Activated naive CD8-positive, alpha-beta T cell (primary cell): ENCODE measurements around the gene KASH5.
A peak's percentile ranks its signal among the peaks of the same experiment; 100 is the strongest.

Source experiments
- H3K27ac Mint-ChIP-seq: one replicate; pipeline ENCODE4 v1.8.0; 2021; ENCODE audit warnings: mixed read lengths
- H3K27me3 Mint-ChIP-seq: one replicate; pipeline ENCODE4 v1.8.0; 2021; ENCODE audit warnings: mixed read lengths
- H3K36me3 Mint-ChIP-seq: one replicate; pipeline ENCODE4 v1.8.0; 2021; ENCODE audit warnings: mixed read lengths
- H3K4me1 Mint-ChIP-seq: one replicate; pipeline ENCODE4 v1.8.0; 2021; ENCODE audit warnings: low read depth, mixed read lengths
- H3K4me3 Mint-ChIP-seq: one replicate; pipeline ENCODE4 v1.8.0; 2021; ENCODE audit warnings: mild to moderate bottlenecking, mixed read lengths
- H3K9me3 Mint-ChIP-seq: one replicate; pipeline ENCODE4 v1.8.0; 2021; ENCODE audit warnings: low read depth, mixed read lengths

The KASH5 gene

DNA sequence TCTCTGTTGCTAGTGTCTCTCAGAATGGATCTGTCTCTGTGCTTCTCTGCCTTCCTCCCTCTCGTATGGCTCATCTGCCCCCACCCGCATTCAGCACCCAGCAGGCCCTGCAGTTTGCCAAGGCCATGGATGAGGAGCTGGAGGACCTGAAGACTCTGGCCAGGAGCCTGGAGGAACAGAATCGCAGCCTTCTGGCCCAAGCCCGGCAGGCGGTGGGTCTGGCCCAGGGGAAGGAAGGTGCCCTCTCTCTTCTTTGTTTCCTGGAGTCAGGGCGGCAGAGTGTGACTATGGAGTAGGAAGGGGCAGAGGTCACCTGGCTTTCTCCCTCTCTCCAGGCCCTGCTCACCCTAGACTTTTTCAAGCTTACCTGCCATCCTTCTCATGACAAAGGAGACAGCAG, 10.9 kb downstream of the KASH5 start:
- no peaks in the 10 kb centered on the region for H3K9me3 Mint-ChIP-seq
- no peak overlapping the region for H3K27ac Mint-ChIP-seq
- peak overlapping the region; percentile 4 for H3K4me3 Mint-ChIP-seq
- no peaks in the 10 kb centered on the region for H3K36me3 Mint-ChIP-seq
- H3K4me1 Mint-ChIP-seq = peaks cover 29% of the 10 kb centered on the region
- H3K27me3 Mint-ChIP-seq = no peaks in the 10 kb centered on the region

GRCh38 chr19:49400029-49400428, 12.0 kb downstream of the KASH5 start:
- H3K36me3 Mint-ChIP-seq = no peaks in the 10 kb centered on the region
- no peaks in the 10 kb centered on the region for H3K27me3 Mint-ChIP-seq
- peaks cover 32% of the 10 kb centered on the region for H3K4me1 Mint-ChIP-seq
- H3K27ac Mint-ChIP-seq = no peak overlapping the region
- H3K4me3 Mint-ChIP-seq = no peak overlapping the region
- no peaks in the 10 kb centered on the region for H3K9me3 Mint-ChIP-seq

DNA sequence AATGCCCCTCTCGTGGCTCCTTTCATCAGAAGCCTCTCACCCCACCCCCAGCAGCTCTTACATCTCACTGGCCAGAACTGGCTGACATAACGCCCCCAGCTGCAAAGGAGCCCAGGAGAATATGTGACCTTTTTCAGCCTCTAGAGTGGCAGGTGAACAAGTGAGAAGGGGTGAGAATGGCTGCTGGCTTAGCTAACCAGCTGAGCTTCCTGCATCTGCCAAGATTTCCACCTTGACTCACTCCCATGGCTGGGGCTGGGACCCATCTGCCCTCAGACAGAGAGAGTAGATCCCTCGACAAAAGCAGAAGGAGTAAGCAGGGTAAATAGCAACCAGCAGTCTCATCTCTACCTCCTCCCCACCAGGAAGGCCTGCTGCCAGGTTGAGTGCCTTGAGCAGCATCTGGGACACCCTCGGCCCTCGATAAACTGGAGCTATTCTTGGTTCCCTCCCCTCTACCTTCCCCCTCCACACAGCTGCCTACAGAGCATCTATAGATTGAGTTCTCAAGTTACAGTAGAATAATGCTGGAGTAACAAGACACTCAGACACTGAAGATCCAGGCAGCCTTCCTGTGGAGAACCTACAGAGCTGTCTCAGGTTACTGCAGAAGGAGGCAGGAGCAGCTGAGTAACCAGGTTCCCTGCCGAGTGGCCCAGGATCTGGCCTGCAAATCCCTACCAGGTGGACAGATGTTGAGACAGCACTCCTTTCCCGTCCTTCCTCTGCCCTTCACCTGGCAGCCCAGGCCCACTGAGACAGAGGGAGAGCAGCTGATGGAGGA, 15.5 kb downstream of the KASH5 start:
- Mint-ChIP-seq H3K4me1 (peaks cover 34% of the 10 kb centered on the region), H3K4me3 (no peak overlapping the region), H3K27ac (no peak overlapping the region), H3K27me3 (no peaks in the 10 kb centered on the region), H3K36me3 (no peaks in the 10 kb centered on the region), H3K9me3 (no peaks in the 10 kb centered on the region)

DNA sequence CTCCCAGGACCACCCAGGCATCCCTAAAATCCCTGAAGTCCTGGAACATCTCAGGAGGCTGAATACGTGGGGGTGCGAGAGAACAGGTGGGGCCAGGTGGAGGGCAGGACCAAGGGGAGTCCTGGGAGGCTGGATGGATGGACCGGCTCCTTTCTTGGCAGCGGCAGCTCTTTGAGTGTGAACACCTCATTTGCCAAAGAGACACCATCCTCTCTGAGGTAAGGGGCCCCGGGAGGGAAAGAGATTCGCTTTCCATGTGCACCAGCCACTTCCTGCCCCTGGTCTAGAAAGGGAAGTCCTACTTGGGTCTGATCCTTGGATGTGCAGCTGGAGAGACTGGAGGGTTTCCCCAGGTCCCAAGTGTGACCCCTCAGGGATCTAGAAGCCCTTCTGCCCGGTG, 19.0 kb downstream of the KASH5 start:
- Mint-ChIP-seq H3K36me3 (no peaks in the 10 kb centered on the region), H3K27ac (no peak overlapping the region), H3K27me3 (no peaks in the 10 kb centered on the region), H3K4me3 (no peak overlapping the region), H3K4me1 (peaks cover 56% of the 10 kb centered on the region), H3K9me3 (no peaks in the 10 kb centered on the region)

GRCh38 chr19:49407482-49408015, 19.5 kb downstream of the KASH5 start:
- no peak overlapping the region for H3K27ac Mint-ChIP-seq
- H3K4me1 Mint-ChIP-seq = peaks cover 60% of the 10 kb centered on the region

DNA sequence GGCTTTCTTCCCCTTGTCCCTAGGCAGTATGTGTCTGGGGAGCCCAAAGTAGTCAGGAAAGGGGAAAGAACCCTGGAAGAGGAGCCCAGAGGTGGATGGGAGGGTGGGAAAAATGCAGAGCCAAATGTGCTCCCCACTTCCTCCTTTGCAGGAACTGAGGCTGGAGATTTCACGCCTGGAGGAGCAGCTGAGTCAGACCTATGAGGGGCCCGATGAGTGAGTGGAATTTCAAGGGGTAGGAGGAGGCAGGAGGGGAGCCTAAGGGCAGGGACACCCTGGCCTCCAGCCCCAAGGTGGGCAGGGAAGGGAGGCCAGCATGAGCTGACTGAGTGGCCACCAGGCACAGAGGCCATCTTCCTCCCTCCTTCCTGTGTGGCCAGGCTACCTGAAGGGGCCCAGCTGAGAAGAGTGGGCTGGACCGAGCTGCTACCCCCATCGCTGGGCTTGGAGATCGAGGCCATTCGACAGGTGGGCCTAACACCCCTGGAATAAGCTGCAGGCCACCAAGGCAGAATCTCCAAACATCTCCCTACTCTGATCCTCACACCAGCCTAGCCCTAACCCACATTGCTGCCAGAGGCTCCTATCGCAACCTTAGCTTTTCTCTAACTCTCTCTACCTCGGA, 20.9 kb downstream of the KASH5 start:
- Mint-ChIP-seq H3K4me3 (peak overlapping the region; percentile 51), H3K9me3 (no peaks in the 10 kb centered on the region), H3K27ac (peak overlapping the region; percentile 22), H3K27me3 (no peaks in the 10 kb centered on the region), H3K4me1 (peaks cover 54% of the 10 kb centered on the region), H3K36me3 (no peaks in the 10 kb centered on the region)

More at GRCh38 chr19:49407482-49408015, 19.5 kb downstream of the KASH5 start:
- Mint-ChIP-seq H3K27me3 (no peaks in the 10 kb centered on the region), H3K9me3 (no peaks in the 10 kb centered on the region), H3K4me3 (no peak overlapping the region), H3K36me3 (no peaks in the 10 kb centered on the region)

DNA sequence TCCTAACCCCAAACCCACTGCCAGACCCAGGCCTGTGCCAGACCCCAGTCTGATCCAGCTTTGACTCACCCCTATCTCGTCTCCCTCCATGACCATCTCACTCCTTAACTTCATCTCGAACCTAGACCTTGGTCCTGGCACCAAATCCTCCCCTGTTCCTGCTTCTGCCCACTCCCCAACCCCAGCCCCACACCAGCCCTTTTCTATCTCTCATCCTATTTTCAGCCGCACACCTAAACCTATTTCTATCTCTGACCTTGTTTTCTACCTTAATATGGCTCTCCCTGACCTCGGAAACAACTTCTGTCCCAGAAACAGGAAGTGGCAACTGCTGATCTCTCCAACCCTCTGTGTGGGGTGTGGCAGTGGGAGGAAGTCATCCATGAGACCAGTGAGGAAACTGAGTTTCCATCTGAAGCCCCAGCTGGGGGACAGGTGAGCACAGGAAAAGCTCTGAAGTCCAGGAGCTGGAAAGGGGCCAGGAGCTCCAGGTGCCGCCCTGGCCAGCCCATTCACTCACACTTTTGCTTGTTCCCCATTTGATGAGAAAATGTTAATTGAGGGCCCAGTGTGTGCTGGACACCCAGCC, 21.5 kb downstream of the KASH5 start:
- H3K4me1 Mint-ChIP-seq = peaks cover 54% of the 10 kb centered on the region
- peak overlapping the region; percentile 55 for H3K27ac Mint-ChIP-seq
- no peaks in the 10 kb centered on the region for H3K36me3 Mint-ChIP-seq
- H3K27me3 Mint-ChIP-seq = no peaks in the 10 kb centered on the region
- no peaks in the 10 kb centered on the region for H3K9me3 Mint-ChIP-seq
- peak overlapping the region; percentile 51 for H3K4me3 Mint-ChIP-seq

DNA sequence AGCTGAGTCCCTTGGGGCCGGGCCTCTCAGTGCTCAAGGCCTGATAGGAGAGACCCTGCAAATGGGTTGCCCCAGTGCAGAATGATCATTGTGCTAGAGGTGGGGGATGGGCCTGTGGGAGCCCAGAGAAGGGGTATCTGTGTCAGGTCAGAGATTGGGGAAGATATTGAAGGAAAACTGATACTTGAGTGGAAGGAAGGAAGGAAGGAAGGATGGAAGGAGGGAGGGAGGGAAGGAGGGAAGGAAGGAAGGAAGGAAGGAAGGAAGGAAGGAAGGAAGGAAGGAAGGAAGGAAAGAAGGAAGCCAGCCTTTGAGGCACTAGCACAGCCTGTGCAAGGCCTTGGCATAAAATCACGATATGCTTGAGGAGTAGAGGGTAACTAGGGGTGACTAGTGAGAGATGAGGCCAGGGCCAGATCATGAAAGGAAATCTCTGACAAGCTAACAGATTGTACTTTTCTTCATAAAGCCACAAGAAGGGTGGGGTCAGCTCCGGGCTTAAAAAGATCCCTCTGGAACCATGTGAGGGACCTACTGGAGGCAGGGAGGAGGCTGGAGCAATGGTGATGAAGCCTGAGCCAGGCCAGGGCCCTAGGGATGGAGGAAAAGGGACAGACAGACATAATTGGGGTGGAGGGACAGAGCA, 23.8 kb downstream of the KASH5 start:
- no peak overlapping the region for H3K4me3 Mint-ChIP-seq
- peaks cover 47% of the 10 kb centered on the region for H3K4me1 Mint-ChIP-seq
- H3K27ac Mint-ChIP-seq = no peak overlapping the region
- H3K9me3 Mint-ChIP-seq = no peaks in the 10 kb centered on the region
- H3K36me3 Mint-ChIP-seq = no peaks in the 10 kb centered on the region
- no peaks in the 10 kb centered on the region for H3K27me3 Mint-ChIP-seq

GRCh38 chr19:49413348-49413747, 25.3 kb downstream of the KASH5 start:
- Mint-ChIP-seq H3K36me3 (no peaks in the 10 kb centered on the region), H3K27ac (no peak overlapping the region), H3K27me3 (peaks cover 4% of the 10 kb centered on the region), H3K4me3 (no peak overlapping the region), H3K4me1 (peaks cover 37% of the 10 kb centered on the region), H3K9me3 (no peaks in the 10 kb centered on the region)

GRCh38 chr19:49414256-49414655, 26.2 kb downstream of the KASH5 start:
- H3K27me3 Mint-ChIP-seq = peaks cover 9% of the 10 kb centered on the region
- H3K9me3 Mint-ChIP-seq = no peaks in the 10 kb centered on the region
- no peak overlapping the region for H3K27ac Mint-ChIP-seq

DNA sequence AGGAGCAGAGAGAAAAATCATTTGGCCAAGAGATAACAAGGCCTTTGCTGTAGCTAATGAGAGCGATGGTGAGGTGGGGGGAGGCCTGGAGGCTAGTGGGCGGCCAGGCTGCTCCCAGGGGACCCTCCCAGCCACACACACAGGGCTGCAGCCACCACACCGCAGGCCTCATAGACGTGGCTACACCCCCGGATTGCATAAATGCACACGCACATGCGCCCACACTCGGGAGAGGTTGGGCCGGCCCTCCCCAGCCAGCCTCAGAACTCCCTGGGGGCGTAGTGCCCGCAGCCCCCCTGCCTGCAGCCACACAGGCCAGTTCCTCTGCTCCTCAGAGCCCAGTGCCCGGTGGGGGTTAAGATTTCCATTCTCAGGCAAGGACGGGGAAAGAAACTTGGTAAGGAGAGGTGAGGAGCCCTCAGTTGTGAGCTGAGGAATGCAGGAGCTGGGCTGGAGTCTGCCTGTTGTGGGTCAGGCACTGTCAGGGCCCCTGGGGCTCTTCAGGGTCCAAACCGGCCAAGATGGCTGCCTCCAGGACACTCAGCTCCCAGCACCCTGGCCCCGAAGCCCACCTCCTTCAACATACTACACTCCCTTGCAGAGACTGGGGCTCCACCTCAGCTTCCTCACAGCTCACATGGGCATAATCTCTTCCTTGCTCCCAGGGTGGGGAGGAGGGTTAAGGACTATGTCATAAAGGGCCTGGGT, 27.2 kb downstream of the KASH5 start:
- Mint-ChIP-seq H3K27ac (no peak overlapping the region), H3K27me3 (peaks cover 17% of the 10 kb centered on the region), H3K36me3 (no peaks in the 10 kb centered on the region), H3K9me3 (no peaks in the 10 kb centered on the region), H3K4me1 (peaks cover 20% of the 10 kb centered on the region), H3K4me3 (no peak overlapping the region)

More at GRCh38 chr19:49414256-49414655, 26.2 kb downstream of the KASH5 start:
- Mint-ChIP-seq H3K4me1 (peaks cover 28% of the 10 kb centered on the region), H3K4me3 (no peak overlapping the region), H3K36me3 (no peaks in the 10 kb centered on the region)

GRCh38 chr19:49415810-49416200, 27.8 kb downstream of the KASH5 start:
- H3K4me3 Mint-ChIP-seq = no peak overlapping the region
- no peaks in the 10 kb centered on the region for H3K36me3 Mint-ChIP-seq
- peaks cover 21% of the 10 kb centered on the region for H3K27me3 Mint-ChIP-seq
- H3K4me1 Mint-ChIP-seq = peaks cover 22% of the 10 kb centered on the region
- H3K9me3 Mint-ChIP-seq = no peaks in the 10 kb centered on the region
- H3K27ac Mint-ChIP-seq = no peak overlapping the region

GRCh38 chr19:49417088-49417487, 29.0 kb downstream of the KASH5 start:
- no peak overlapping the region for H3K4me3 Mint-ChIP-seq
- H3K27ac Mint-ChIP-seq = no peak overlapping the region
- no peaks in the 10 kb centered on the region for H3K9me3 Mint-ChIP-seq
- H3K36me3 Mint-ChIP-seq = no peaks in the 10 kb centered on the region
- H3K27me3 Mint-ChIP-seq = peaks cover 31% of the 10 kb centered on the region
- H3K4me1 Mint-ChIP-seq = peaks cover 18% of the 10 kb centered on the region

DNA sequence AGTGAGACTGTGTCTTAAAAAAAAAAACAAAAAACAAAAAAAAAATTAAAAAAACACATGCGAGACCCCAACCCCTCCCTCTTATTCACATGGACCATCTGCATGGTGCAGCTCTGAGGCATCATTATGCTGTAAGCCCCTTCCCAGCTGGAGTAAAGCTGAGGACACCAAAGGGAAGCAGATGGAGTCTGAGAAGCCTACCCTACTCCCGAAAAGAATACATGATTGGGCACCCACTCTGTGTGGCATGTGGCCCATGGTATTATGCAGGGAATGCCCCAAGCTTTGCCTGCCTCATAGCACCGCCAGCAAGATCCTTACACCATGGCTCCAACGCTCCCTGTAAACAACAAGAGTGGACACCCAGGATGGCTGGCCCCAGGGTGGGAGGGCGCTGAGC, 30.5 kb downstream of the KASH5 start:
- no peak overlapping the region for H3K27ac Mint-ChIP-seq
- H3K4me3 Mint-ChIP-seq = no peak overlapping the region
- H3K9me3 Mint-ChIP-seq = no peaks in the 10 kb centered on the region
- no peaks in the 10 kb centered on the region for H3K36me3 Mint-ChIP-seq
- peaks cover 36% of the 10 kb centered on the region for H3K27me3 Mint-ChIP-seq
- H3K4me1 Mint-ChIP-seq = peaks cover 24% of the 10 kb centered on the region
